Measurements from ENCODE around the gene MTUS2.

MTUS2 gene

GRCh38 chr13:29535663-29536655, 715.8 kb downstream of the MTUS2 start:
- DNase-seq: no peak

GRCh38 chr13:29536853-29537252, 716.7 kb downstream of the MTUS2 start:
- no peak for DNase-seq

GRCh38 chr13:29537736-29538651, 717.9 kb downstream of the MTUS2 start:
- no peak for DNase-seq

GRCh38 chr13:29538652-29539040, 718.5 kb downstream of the MTUS2 start:
- no peak for DNase-seq

DNA sequence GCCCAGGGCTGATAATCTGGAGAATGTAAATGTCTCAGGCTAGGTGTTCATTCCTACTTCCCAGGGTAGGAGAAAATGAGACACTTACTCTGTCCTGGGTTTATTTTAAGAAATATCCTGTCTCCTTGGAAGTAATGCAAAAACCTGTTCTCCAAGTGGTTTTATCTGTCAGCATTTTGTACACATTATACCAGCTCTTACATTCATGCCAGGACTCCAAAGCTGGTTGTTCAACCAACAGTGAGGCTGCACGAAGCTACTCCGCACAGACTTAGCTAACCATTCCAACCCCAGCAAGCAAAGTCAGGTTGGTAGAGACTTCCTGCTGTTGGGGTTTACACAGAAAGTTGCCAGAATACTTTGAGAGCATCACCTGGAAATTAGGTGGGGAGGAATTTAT, 719.7 kb downstream of the MTUS2 start:
- no peak for DNase-seq

- DNase-seq: no peak
Observed at GRCh38 chr13:29540334-29540733, 720.2 kb downstream of the MTUS2 start.

DNA sequence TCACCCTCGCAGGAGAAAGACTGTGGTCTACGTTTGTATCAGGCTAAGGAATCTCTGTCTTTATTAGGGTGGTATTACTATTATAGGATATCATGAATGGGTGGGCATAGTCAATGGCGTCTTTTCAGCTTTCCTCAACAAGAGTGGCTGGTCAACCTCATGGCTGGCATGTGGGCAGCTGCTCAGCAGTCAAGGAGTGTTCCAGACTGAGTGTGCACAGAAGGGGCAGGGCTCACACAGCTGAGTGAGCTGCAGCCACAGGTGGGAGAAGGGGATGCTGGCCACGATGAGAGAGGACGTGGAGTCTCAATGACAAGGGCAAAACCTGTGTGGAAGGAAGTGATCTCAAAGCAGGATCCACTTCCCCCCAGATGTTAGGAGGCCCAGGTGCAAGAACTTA, 720.7 kb downstream of the MTUS2 start:
- no peak for DNase-seq

GRCh38 chr13:29541400-29541799, 721.3 kb downstream of the MTUS2 start:
- DNase-seq: no peak

GRCh38 chr13:29542381-29542780, 722.2 kb downstream of the MTUS2 start:
- no peak for DNase-seq

DNA sequence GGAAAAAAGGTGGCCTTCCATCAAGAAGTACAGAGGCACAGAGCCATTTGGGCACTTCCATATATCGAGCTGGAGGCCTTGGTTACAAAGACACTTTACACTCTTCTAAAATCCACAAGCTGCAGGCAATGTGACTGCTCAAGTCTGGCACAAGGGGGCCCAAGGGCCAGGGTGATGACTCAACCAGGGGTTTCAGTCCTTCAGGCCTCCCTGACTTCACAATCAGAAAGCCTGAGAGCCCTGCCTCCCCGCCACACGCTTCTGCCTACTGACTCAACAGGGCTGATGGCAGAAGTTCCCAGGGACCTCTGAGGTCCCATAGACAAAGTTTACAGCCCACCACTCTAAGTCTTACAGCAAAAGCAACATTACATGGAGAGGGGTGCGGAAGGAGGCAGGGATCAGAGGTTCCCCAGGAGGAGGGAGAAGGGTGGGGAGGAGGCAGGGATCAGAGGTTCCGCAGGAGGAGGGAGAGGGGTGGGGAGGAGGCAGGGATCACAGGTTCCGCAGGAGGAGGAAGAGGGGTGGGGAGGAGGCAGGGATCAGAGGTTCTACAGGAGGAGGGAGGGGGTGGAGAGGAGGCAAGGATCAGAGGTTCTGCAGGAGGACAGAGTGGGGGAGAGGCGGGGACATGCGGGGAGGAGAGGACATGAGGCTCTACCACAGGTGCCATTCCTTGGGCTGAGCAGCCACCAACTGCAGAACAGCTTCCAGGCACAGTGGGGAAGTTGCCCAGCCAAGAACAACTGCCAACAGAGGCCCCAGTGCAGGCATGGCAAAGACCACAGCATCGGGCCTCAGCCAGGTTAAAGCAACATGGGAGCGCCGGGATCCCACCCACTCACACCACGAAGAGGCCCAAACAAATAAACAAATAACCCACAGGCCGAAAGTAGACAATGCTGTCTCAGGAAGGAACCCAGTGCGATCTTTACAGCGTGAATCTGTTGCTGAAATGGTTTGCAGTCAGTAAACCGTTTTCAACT, 723.4 kb downstream of the MTUS2 start:
- no peak for DNase-seq

DNA sequence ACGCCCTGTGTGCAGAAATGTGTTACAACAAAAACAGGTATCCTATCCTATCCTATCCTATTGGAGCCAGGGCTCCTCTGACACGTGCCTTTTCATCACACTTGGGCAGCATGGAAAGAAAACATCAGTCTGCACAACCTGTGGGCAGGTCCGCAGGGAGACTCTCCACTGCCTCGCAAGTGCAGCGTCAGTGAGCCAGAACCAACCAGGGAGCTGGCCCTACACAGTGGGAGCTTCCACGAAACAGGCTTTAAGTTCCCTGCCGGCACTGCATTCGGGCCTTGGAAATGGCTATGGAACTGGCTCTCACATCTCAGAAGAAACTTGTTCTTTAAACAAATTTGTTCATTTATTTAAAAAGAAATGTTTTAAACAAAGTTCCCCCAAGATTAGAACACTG, 725.8 kb downstream of the MTUS2 start:
- no peak for DNase-seq

DNA sequence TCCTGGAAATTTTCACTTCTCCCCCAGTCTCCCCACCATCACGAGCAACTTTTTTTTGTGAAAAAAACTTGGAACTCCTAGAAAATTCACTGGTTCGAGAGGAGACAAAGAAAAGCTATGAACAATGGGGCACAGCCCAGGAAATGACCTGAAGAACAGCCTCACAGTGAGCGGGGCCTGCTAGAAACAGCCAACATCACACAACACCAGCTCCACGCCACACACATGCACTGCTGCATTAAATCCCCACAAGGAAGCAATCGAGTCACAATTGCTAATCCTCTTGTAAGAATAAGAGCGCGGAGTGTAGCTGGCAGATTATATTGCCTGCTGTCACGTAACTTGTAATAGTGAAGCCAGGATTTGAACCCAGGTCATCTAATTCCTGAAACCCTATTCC, 726.5 kb downstream of the MTUS2 start:
- DNase-seq: no peak

- no peak for DNase-seq
Observed at GRCh38 chr13:29547153-29547552, 727.0 kb downstream of the MTUS2 start.

- DNase-seq: no peak
Observed at GRCh38 chr13:29548722-29549121, 728.6 kb downstream of the MTUS2 start.

DNA sequence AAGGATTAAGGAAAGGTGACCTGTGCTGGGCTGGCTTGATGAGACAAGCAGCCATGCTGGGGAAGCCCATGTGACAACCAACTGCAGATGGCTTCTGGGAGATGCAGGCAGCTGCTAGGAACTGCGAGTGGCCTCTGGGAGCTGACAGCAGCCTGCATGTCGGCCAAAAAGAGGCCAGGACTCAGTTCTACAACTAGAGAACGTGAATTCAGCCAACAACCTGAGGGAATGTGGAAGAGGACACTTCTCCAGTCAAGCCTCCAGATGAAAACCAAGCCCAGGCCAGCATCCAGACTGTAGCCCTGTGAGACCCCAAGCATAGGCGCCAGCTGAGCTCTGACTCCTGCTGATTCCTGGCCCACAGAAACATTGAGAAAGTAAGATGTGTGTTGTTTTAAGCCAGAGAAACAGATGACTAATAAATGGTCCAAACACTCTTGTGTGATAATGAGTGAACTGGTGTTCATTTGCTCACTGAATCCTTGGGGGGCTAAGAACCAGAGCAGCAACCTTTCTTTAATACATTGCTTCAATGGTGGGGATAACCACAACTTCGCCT, 730.4 kb downstream of the MTUS2 start:
- DNase-seq: no peak

DNA sequence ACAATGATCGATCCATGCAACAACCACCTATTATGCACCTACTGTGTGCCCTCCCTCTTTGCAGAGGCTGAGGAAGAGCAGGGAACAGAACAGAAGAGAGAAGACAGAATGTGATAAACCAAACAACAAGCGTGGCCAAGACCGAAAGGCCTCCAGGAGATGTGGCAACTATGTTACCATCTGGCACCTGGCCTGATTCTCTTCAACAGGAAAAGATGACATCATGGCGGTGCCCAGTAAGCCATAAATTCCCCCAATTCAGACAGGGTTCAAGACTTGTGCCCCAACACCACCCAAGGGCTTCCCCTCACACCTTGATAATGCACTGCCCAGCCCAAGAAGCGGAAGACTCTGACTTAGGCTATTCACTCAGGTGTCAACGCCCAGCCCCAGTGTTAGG, 731.1 kb downstream of the MTUS2 start:
- no peak for DNase-seq
